Memory B cell (primary cell): ENCODE results near the gene TMPRSS11B.
"Not testable (repeated sequence)": the region's sequence is repeated elsewhere in the genome, so short reads cannot be mapped to it uniquely, and the experiment has no call there.

Experiments used
- ATAC-seq: fragments of 150-1000 bp; cut with Tn5 transposase; 2 replicates; pipeline ENCODE4 v1.10.0; 2021; ENCODE audit warnings: low read depth, mild to moderate bottlenecking, moderate library complexity
- DNase-seq, 2 donors: peaks; one replicate each; pipeline ENCODE4 v3.0.0; 2022; ENCODE audit warnings: low spot score in 2 of 2
- H3K27ac Mint-ChIP-seq: one replicate; pipeline ENCODE4 v1.8.0; 2022; ENCODE audit warnings: mild to moderate bottlenecking, moderate library complexity, mixed read lengths
- H3K27me3 Mint-ChIP-seq: one replicate; pipeline ENCODE4 v1.8.0; 2022; ENCODE audit warnings: mixed read lengths
- H3K36me3 Mint-ChIP-seq: one replicate; pipeline ENCODE4 v1.8.0; 2022; ENCODE audit warnings: mild to moderate bottlenecking, mixed read lengths
- H3K4me1 Mint-ChIP-seq: one replicate; pipeline ENCODE4 v1.8.0; 2022; ENCODE audit warnings: mixed read lengths
- H3K4me3 Mint-ChIP-seq: one replicate; pipeline ENCODE4 v1.8.0; 2022; ENCODE audit warnings: mild to moderate bottlenecking, moderate library complexity, mixed read lengths
- H3K9me3 Mint-ChIP-seq: one replicate; pipeline ENCODE4 v1.8.0; 2022; ENCODE audit warnings: mixed read lengths

Gene TMPRSS11B

GRCh38 chr4:68264875-68265565 lies 19.5 kb upstream of the TMPRSS11B start:
- H3K4me3 Mint-ChIP-seq, result no peak overlapping the region
- ATAC-seq (no peak), DNase-seq (no peak)
- H3K9me3 Mint-ChIP-seq, result no peaks in the 10 kb centered on the region
- no peaks in the 10 kb centered on the region for H3K36me3 Mint-ChIP-seq
- H3K4me1 Mint-ChIP-seq, result no peaks in the 10 kb centered on the region
- H3K27ac Mint-ChIP-seq, result no peak overlapping the region
- peaks cover 5% of the 10 kb centered on the region for H3K27me3 Mint-ChIP-seq

DNA sequence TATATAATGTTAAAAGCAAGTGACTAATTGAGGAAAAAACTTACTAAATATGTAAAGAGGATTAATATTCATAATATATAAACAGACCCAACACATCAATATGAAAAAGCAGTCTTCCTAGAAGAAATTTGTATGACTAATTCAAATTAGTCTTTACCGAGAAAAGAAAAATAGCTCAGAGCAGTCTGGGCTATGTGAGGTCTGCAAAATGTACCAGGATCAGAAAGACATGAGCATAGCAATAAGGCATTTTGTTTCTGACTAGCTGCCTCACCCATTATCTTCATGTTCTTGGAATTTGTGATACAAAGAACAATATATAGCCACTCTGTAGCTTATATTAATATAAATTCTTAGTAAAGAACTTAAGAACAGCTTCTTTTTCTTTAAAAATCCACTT lies 13.7 kb upstream of the TMPRSS11B start:
- DNase-seq, result no peak
- Mint-ChIP-seq H3K9me3 (no peaks in the 10 kb centered on the region), H3K27ac (no peak overlapping the region), H3K4me1 (peaks cover 6% of the 10 kb centered on the region), H3K36me3 (no peaks in the 10 kb centered on the region), H3K27me3 (peaks cover 3% of the 10 kb centered on the region), H3K4me3 (no peak overlapping the region)
- ATAC-seq, result no peak

GRCh38 chr4:68257719-68258118 lies 12.2 kb upstream of the TMPRSS11B start:
- Mint-ChIP-seq H3K9me3 (no peaks in the 10 kb centered on the region), H3K4me3 (no peak overlapping the region), H3K27ac (no peak overlapping the region), H3K36me3 (no peaks in the 10 kb centered on the region), H3K27me3 (peaks cover 3% of the 10 kb centered on the region), H3K4me1 (peaks cover 6% of the 10 kb centered on the region)
- DNase-seq, result no peak
- no peak for ATAC-seq

DNA sequence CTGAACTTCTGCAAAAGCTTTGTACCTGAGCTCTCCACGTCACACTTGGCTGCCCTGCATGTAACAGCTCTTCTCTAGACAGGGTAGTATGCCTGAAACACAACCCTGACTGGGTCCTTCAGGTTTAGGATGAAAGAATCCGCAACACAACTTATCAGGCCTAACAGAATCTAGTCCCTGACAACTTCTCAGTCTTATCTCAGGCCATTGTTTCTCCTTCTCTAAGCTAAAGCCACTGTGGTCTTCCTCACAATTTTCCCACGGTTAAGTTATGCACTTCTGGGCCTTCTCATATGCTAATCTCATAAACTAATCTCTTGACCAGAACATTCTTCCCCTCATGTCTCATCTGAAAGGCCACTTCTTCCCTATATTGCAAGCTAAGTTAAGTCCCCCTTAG lies 10.8 kb upstream of the TMPRSS11B start:
- Mint-ChIP-seq H3K36me3 (no peaks in the 10 kb centered on the region), H3K27me3 (peaks cover under 1% of the 10 kb centered on the region), H3K9me3 (no peaks in the 10 kb centered on the region), H3K4me1 (peaks cover 6% of the 10 kb centered on the region), H3K4me3 (no peak overlapping the region), H3K27ac (no peak overlapping the region)
- DNase-seq (no peak), ATAC-seq (peak; percentile 41)

- Mint-ChIP-seq H3K4me3 (no peak overlapping the region), H3K36me3 (no peaks in the 10 kb centered on the region), H3K4me1 (peaks cover 2% of the 10 kb centered on the region), H3K27me3 (peaks cover 2% of the 10 kb centered on the region), H3K9me3 (no peaks in the 10 kb centered on the region), H3K27ac (no peak overlapping the region)
- ATAC-seq (no peak), DNase-seq (no peak)
Measured at GRCh38 chr4:68250151-68250930, 4.8 kb upstream of the TMPRSS11B start.

GRCh38 chr4:68249434-68249833 lies 3.9 kb upstream of the TMPRSS11B start:
- DNase-seq, result no peak
- peaks cover 2% of the 10 kb centered on the region for H3K27me3 Mint-ChIP-seq
- no peak for ATAC-seq
- H3K4me1 Mint-ChIP-seq, result peaks cover 2% of the 10 kb centered on the region
- H3K36me3 Mint-ChIP-seq, result no peaks in the 10 kb centered on the region
- no peaks in the 10 kb centered on the region for H3K9me3 Mint-ChIP-seq
- no peak overlapping the region for H3K27ac Mint-ChIP-seq
- no peak overlapping the region for H3K4me3 Mint-ChIP-seq

- no peak overlapping the region for H3K27ac Mint-ChIP-seq
Measured at GRCh38 chr4:68240620-68241019, 4.9 kb downstream of the TMPRSS11B start.

DNA sequence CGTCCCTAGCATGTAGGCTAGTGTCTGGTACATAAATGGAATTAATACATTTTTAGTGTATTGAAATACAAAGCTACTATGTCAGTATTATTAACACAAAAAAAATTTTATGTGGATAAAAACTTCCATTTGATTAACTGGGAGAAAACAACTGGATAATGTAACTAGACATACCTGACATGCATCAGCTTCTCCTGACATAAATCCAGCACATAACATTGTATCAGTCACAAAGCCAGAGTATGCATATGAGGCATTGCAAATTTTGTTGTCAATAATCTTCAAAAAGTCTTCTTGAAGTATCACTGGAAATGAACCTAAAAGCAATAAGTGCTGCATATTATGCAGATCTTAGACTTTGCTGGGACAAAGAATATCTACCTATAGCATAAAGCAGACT lies 16.9 kb downstream of the TMPRSS11B start:
- DNase-seq, result no peak
- Mint-ChIP-seq H3K4me3 (no peak overlapping the region), H3K9me3 (no peaks in the 10 kb centered on the region), H3K4me1 (no peaks in the 10 kb centered on the region), H3K27ac (no peak overlapping the region), H3K36me3 (no peaks in the 10 kb centered on the region), H3K27me3 (peaks cover 2% of the 10 kb centered on the region)
- no peak for ATAC-seq

More at GRCh38 chr4:68240620-68241019, 4.9 kb downstream of the TMPRSS11B start:
- no peak for ATAC-seq
- peaks cover 2% of the 10 kb centered on the region for H3K4me1 Mint-ChIP-seq
- H3K4me3 Mint-ChIP-seq, result no peak overlapping the region
- H3K9me3 Mint-ChIP-seq, result peaks cover 2% of the 10 kb centered on the region
- DNase-seq, result no peak
- H3K36me3 Mint-ChIP-seq, result no peaks in the 10 kb centered on the region
- H3K27me3 Mint-ChIP-seq, result peaks cover 8% of the 10 kb centered on the region

GRCh38 chr4:68218044-68218443 lies 27.4 kb downstream of the TMPRSS11B start:
- no peak overlapping the region for H3K4me3 Mint-ChIP-seq
- H3K27me3 Mint-ChIP-seq, result peaks cover 3% of the 10 kb centered on the region
- H3K27ac Mint-ChIP-seq, result no peak overlapping the region
- ATAC-seq (no peak), DNase-seq (no peak)
- H3K4me1 Mint-ChIP-seq, result no peaks in the 10 kb centered on the region
- H3K9me3 Mint-ChIP-seq, result peaks cover 2% of the 10 kb centered on the region
- no peaks in the 10 kb centered on the region for H3K36me3 Mint-ChIP-seq

- H3K4me3 Mint-ChIP-seq, result no peak overlapping the region
- no peak for ATAC-seq
- no peaks in the 10 kb centered on the region for H3K9me3 Mint-ChIP-seq
- H3K27ac Mint-ChIP-seq, result no peak overlapping the region
- no peaks in the 10 kb centered on the region for H3K4me1 Mint-ChIP-seq
- H3K36me3 Mint-ChIP-seq, result no peaks in the 10 kb centered on the region
- no peak for DNase-seq
- peaks cover 3% of the 10 kb centered on the region for H3K27me3 Mint-ChIP-seq
Measured at GRCh38 chr4:68216501-68216900, 29.0 kb downstream of the TMPRSS11B start.

DNA sequence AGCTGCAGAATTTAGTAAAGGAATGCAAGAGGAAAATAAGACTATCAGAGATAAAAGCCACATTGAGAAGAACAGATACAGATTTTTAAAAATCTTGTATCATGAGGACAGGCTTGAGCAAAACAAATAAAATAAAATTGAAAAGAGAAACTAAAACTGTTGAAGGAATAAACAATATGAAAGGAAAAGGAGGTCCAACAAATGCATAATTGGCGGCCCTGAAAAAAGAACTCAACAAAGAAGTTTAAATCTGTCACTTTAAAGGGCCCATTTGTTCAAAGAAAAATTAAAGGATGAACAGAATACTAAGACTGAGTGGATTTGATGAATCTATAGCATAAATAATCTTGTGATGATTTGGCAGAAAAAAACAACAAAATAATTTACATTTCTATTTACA lies 36.5 kb downstream of the TMPRSS11B start:
- Mint-ChIP-seq H3K4me1 (no peaks in the 10 kb centered on the region), H3K9me3 (peaks cover 10% of the 10 kb centered on the region), H3K36me3 (peaks cover 1% of the 10 kb centered on the region), H3K27ac (no peak overlapping the region), H3K27me3 (no peaks in the 10 kb centered on the region), H3K4me3 (no peak overlapping the region)
- ATAC-seq (no peak), DNase-seq (no peak)

GRCh38 chr4:68194305-68194704 lies 51.2 kb downstream of the TMPRSS11B start:
- H3K27me3 Mint-ChIP-seq, H3K27ac Mint-ChIP-seq, DNase-seq, H3K4me1 Mint-ChIP-seq, H3K9me3 Mint-ChIP-seq, H3K4me3 Mint-ChIP-seq, H3K36me3 Mint-ChIP-seq, ATAC-seq: not testable (repeated sequence)

DNA sequence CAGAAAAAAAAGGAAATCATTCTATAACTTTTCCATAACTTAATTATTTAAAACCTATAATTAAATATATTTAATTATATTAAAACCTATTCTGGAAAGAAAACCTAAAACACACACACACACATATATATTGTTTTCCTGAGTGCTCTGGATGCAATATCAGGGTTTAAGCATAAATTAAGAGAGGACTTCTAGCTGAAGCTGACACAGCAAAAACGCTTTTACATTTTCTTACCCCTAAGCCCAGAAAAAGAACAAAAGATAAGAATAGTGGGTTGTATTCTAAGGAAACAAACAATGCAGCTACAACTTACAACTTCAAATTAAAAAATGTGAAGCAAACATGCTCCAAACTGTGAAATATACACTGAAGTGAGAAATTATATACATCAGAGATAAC lies 52.3 kb downstream of the TMPRSS11B start:
- ATAC-seq, result no peak
- Mint-ChIP-seq H3K27me3 (peaks cover 3% of the 10 kb centered on the region), H3K4me1 (no peaks in the 10 kb centered on the region), H3K9me3 (peaks cover 1% of the 10 kb centered on the region), H3K36me3 (no peaks in the 10 kb centered on the region), H3K27ac (no peak overlapping the region), H3K4me3 (no peak overlapping the region)
- no peak for DNase-seq

- Mint-ChIP-seq H3K4me1 (no peaks in the 10 kb centered on the region), H3K36me3 (no peaks in the 10 kb centered on the region), H3K4me3 (no peak overlapping the region), H3K27me3 (peaks cover 2% of the 10 kb centered on the region), H3K9me3 (no peaks in the 10 kb centered on the region), H3K27ac (no peak overlapping the region)
- DNase-seq (no peak), ATAC-seq (no peak)
Measured at GRCh38 chr4:68187145-68187544, 58.3 kb downstream of the TMPRSS11B start.

GRCh38 chr4:68184923-68185322 lies 60.6 kb downstream of the TMPRSS11B start:
- DNase-seq, result no peak
- no peak for ATAC-seq
- H3K9me3 Mint-ChIP-seq, result no peaks in the 10 kb centered on the region
- no peak overlapping the region for H3K4me3 Mint-ChIP-seq
- H3K27ac Mint-ChIP-seq, result no peak overlapping the region
- H3K36me3 Mint-ChIP-seq, result no peaks in the 10 kb centered on the region
- no peaks in the 10 kb centered on the region for H3K4me1 Mint-ChIP-seq
- peaks cover 2% of the 10 kb centered on the region for H3K27me3 Mint-ChIP-seq
